GM12878 (cell line): Measurements from ENCODE around the gene ARHGAP6. TPM values are rescaled to one million over a fixed set of nuclear protein-coding genes. Genes with fewer than 3 reads are reported as not detected.

Source experiments
- ATAC-seq: fragments of 200-7000 bp; cut with Tn5 transposase; 3 replicates; pipeline ENCODE4 v1.9.1; 2020; ENCODE audit warnings: mild to moderate bottlenecking, moderate library complexity
- BruUV-seq: library from RNA; stranded (reverse); fragments of 400-500 nt; replicated peaks from 2 replicates; lab custom pipeline; 2021; lab: Mats Ljungman, UMichigan
- CTCF ChIA-PET: fragments of 300-600 bp; sonication (Branson Sonifier 250); formaldehyde crosslinking; extraction: SDS; loops from one replicate; lab custom pipeline; 2021; ENCODE audit warnings: inconsistent platforms; lab: Yijun Ruan, JAX
- POLR2A ChIA-PET: fragments of 350-600 bp; formaldehyde crosslinking; extraction: SDS; loops from one replicate; lab custom pipeline; 2021; ENCODE audit warnings: inconsistent platforms; lab: Charles Lee
- RAD21 ChIA-PET: fragments of 300-600 bp; sonication (Branson Sonifier 250); formaldehyde crosslinking; loops from one replicate; lab custom pipeline; 2023; ENCODE audit warnings: antibody characterized with exemption; ENCODE audit not compliant: unreplicated experiment; lab: Charles Lee
- SMC1A ChIA-PET: fragments of 300-600 bp; sonication (Branson Sonifier 250); formaldehyde crosslinking; loops from one replicate; lab custom pipeline; 2023; ENCODE audit not compliant: unreplicated experiment, uncharacterized antibody; lab: Charles Lee
- DNase-seq: peaks from one replicate; pipeline ENCODE4 v3.0.0-alpha.2; 2011; ENCODE audit warnings: low read depth, low spot score
- FAIRE-seq: peaks from 3 replicates; lab custom pipeline; 2011; peaks lifted over from hg19 to GRCh38; lab: Jason Lieb, UNC
- H2AFZ ChIP-seq: 2 replicates; pipeline ENCODE4 v1.6.0; 2011; ENCODE audit warnings: low read depth, low read length, control low read depth; ENCODE audit not compliant: control insufficient read depth
- H3K27ac ChIP-seq: 2 replicates; pipeline ENCODE4 v1.5.1; 2011; ENCODE audit warnings: control low read depth; ENCODE audit not compliant: control insufficient read depth, insufficient read depth
- H3K27me3 ChIP-seq, 2 experiments: replicated peaks in 1 of 2; 2 replicates each; pipeline versions ENCODE4 v1.6.0 to v1.6.1; 2011; ENCODE audit warnings: low read length in 1 of 2; ENCODE audit not compliant: control insufficient read depth in 2 of 2, insufficient read depth in 2 of 2
- H3K36me3 ChIP-seq, 2 experiments: 2 replicates each; pipeline ENCODE4 v1.5.1; 2011; ENCODE audit warnings: low read length in 1 of 2; ENCODE audit not compliant: control insufficient read depth in 2 of 2, insufficient read depth in 2 of 2
- H3K4me1 ChIP-seq: 2 replicates; pipeline ENCODE4 v1.6.1; 2011; ENCODE audit warnings: mild to moderate bottlenecking, low read length, moderate library complexity, mixed read lengths; ENCODE audit not compliant: control insufficient read depth, insufficient read depth
- H3K4me2 ChIP-seq: 2 replicates; pipeline ENCODE4 v1.6.0; 2011; ENCODE audit warnings: control low read depth; ENCODE audit not compliant: control insufficient read depth, insufficient read depth
- H3K4me3 ChIP-seq: fragments of 200-600 bp; sonication (generic); 2 replicates; pipeline ENCODE4 v1.5.1; 2016
- H3K79me2 ChIP-seq: 2 replicates; pipeline ENCODE4 v1.6.0; 2011; ENCODE audit warnings: low read length; ENCODE audit not compliant: control insufficient read depth, insufficient read depth
- H3K9ac ChIP-seq: 2 replicates; pipeline ENCODE4 v1.8.0; 2011; ENCODE audit warnings: low read length, control low read depth, mixed read lengths; ENCODE audit not compliant: control insufficient read depth, insufficient read depth
- H3K9me3 ChIP-seq: replicated peaks from 3 replicates; pipeline ENCODE4 v1.5.1; 2011; ENCODE audit warnings: mild to moderate bottlenecking, low read length; ENCODE audit not compliant: control insufficient read depth, insufficient read depth
- H4K20me1 ChIP-seq: 2 replicates; pipeline ENCODE4 v1.6.0; 2011; ENCODE audit not compliant: control insufficient read depth, insufficient read depth
- CHD4 ChIP-seq: fragments of 200-600 bp; sonication (generic); IDR thresholded peaks from 2 replicates; pipeline ENCODE4 v1.6.1; 2016; ENCODE audit warnings: mild to moderate bottlenecking
- EZH2 ChIP-seq: IDR thresholded peaks from 2 replicates; pipeline ENCODE4 v1.6.1; 2012; ENCODE audit warnings: low read depth, mild to moderate bottlenecking, control low read depth, inconsistent platforms, low read length, borderline replicate concordance; ENCODE audit not compliant: control insufficient read depth
- IKZF1 ChIP-seq: fragments of 450-650 bp; conservative IDR thresholded peaks from 2 replicates; pipeline ENCODE4 v1.6.1; 2017; ENCODE audit warnings: antibody characterized with exemption, mild to moderate bottlenecking
- POU2F2 ChIP-seq: IDR thresholded peaks from 3 replicates; pipeline ENCODE4 v1.6.1; 2011; ENCODE audit warnings: low read depth, mild to moderate bottlenecking, low read length, borderline replicate concordance
- SIX5 ChIP-seq: IDR thresholded peaks from 2 replicates; pipeline ENCODE4 v1.6.1; 2011; ENCODE audit warnings: mild to moderate bottlenecking, low read depth, low read length, moderate library complexity; ENCODE audit not compliant: severe bottlenecking
- YY1 ChIP-seq: IDR thresholded peaks from 2 replicates; pipeline ENCODE4 v1.6.1; 2011; ENCODE audit warnings: low read depth, mild to moderate bottlenecking, low read length
- WGBS: methylation state at CpG from one replicate; pipeline ENCODE4 v1.1.6; 2016; ENCODE audit warnings: low lambda C conversion rate; ENCODE audit not compliant: insufficient replicate concordance, insufficient coverage; ENCODE audit errors: missing lambda C conversion rate; 5-methylcytosine and 5-hydroxymethylcytosine counted together
- in situ Hi-C: fragments of 300-500 bp; cut with MboI; formaldehyde crosslinking; loops from 9 replicates; pipeline ENCODE4 v1.14.3; 2018; ENCODE audit warnings: mixed read lengths
- intact Hi-C: fragments of 100-400 bp; cut with micrococcal nuclease; formaldehyde crosslinking; loops from one replicate; pipeline ENCODE4 v1.14.2; 2022; ENCODE audit not compliant: unreplicated experiment
- polyA plus RNA-seq, 11 experiments: library from polyadenylated mRNA; depleted of rRNA in 4 of 11; unstranded in 6 of 11; stranded (reverse) in 5 of 11; fragments of >200 nt; fragmentation: Nextera tagmentation in 4 of 11; fragmentation: Illumina TruSeq in 1 of 11; extraction: Ambion mirVana in 4 of 11; extraction: Trizol in 1 of 11; gene quantifications; 1 replicate in 1 of 11; 2 replicates in 10 of 11; pipeline versions ENCODE4 v1.2.1 to v1.2.3, GENCODE V29; 2011 to 2016; ENCODE audit warnings: inconsistent platforms in 2 of 11, missing spikeins in 2 of 11, low read depth in 1 of 11
- total RNA-seq, 4 experiments: library from RNA; depleted of rRNA in 3 of 4; stranded (reverse); fragments of >200 nt in 3 of 4; fragmentation: Illumina TruSeq in 1 of 4; extraction: Trizol in 1 of 4; gene quantifications; 2 replicates each; pipeline versions ENCODE4 v1.2.1 to v1.2.3, GENCODE V29; 2013 to 2021
- TF ChIP-seq, protein P1 (sequence below): fragments of 450-650 bp; conservative IDR thresholded peaks from 2 replicates; pipeline ENCODE4 v1.6.1; 2017; ENCODE audit warnings: mild to moderate bottlenecking, moderate library complexity
- TF ChIP-seq, protein P2 (sequence below): fragments of 450-650 bp; IDR thresholded peaks from 2 replicates; pipeline ENCODE4 v1.6.1; 2018; ENCODE audit warnings: borderline replicate concordance, mild to moderate bottlenecking; ENCODE audit not compliant: partially characterized antibody

Gene ARHGAP6
- total and polyA plus RNA-seq, 10 of the 15 experiments (the other 5 are each of a cell fraction or from before 2014, with no cell fraction given) = 0.20 to 1.8 (median 0.76) TPM

DNA sequence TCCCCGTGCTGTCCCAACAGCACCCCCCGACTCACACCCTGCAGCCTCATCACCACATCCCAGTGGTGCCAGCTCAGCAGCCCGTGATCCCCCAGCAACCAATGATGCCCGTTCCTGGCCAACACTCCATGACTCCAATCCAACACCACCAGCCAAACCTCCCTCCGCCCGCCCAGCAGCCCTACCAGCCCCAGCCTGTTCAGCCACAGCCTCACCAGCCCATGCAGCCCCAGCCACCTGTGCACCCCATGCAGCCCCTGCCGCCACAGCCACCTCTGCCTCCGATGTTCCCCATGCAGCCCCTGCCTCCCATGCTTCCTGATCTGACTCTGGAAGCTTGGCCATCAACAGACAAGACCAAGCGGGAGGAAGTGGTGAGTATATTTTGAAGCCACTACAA is 367.1 kb downstream of the ARHGAP6 start:
- RAD21 ChIA-PET = no interaction called here
- DNase-seq (no peak), FAIRE-seq (no peak)

More for the DNA sequence above, 367.1 kb downstream of the ARHGAP6 start:
- Histone ChIP-seq H3K27ac (no peak overlapping the region), H3K9me3 (no peaks in the 10 kb centered on the region), H3K27me3 (no peaks in the 10 kb centered on the region), H3K9ac (no peak overlapping the region), H4K20me1 (no peaks in the 10 kb centered on the region), H3K79me2 (no peaks in the 10 kb centered on the region), H3K4me2 (no peak overlapping the region), H3K4me3 (no peak overlapping the region), H2AFZ (no peak overlapping the region), H3K36me3 (no peaks in the 10 kb centered on the region), H3K4me1 (no peaks in the 10 kb centered on the region)
- in situ Hi-C loops (no loop called here), intact Hi-C loops (no loop called here)
- CTCF ChIA-PET = no interaction called here
- BruUV-seq = no TSS peak
- 21% methylated on average over 9 of the region's 9 CpGs for WGBS
- TF ChIP-seq, protein P1, sequence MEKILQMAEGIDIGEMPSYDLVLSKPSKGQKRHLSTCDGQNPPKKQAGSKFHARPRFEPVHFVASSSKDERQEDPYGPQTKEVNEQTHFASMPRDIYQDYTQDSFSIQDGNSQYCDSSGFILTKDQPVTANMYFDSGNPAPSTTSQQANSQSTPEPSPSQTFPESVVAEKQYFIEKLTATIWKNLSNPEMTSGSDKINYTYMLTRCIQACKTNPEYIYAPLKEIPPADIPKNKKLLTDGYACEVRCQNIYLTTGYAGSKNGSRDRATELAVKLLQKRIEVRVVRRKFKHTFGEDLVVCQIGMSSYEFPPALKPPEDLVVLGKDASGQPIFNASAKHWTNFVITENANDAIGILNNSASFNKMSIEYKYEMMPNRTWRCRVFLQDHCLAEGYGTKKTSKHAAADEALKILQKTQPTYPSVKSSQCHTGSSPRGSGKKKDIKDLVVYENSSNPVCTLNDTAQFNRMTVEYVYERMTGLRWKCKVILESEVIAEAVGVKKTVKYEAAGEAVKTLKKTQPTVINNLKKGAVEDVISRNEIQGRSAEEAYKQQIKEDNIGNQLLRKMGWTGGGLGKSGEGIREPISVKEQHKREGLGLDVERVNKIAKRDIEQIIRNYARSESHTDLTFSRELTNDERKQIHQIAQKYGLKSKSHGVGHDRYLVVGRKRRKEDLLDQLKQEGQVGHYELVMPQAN = no peak
- TF ChIP-seq POU2F2 (no peak), SIX5 (no peak), EZH2 (no peak), YY1 (no peak), IKZF1 (no peak), CHD4 (no peak)
- TF ChIP-seq, protein P2, sequence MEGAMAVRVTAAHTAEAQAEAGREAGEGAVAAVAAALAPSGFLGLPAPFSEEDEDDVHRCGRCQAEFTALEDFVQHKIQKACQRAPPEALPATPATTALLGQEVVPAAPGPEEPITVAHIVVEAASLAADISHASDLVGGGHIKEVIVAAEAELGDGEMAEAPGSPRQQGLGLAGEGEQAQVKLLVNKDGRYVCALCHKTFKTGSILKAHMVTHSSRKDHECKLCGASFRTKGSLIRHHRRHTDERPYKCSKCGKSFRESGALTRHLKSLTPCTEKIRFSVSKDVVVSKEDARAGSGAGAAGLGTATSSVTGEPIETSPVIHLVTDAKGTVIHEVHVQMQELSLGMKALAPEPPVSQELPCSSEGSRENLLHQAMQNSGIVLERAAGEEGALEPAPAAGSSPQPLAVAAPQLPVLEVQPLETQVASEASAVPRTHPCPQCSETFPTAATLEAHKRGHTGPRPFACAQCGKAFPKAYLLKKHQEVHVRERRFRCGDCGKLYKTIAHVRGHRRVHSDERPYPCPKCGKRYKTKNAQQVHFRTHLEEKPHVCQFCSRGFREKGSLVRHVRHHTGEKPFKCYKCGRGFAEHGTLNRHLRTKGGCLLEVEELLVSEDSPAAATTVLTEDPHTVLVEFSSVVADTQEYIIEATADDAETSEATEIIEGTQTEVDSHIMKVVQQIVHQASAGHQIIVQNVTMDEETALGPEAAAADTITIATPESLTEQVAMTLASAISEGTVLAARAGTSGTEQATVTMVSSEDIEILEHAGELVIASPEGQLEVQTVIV = no peak
- SMC1A ChIA-PET = no interaction called here
- ATAC-seq = no peak
- POLR2A ChIA-PET = no interaction called here
